COR-L47 (cell line): Measurements from ENCODE around the gene CCDC15.

Experiments used
- DNase-seq: peaks from one replicate; lab custom pipeline; 2025; lab: John Stamatoyannopoulos, UW

CCDC15 gene

GRCh38 chr11:125064070-125064469 lies 110.1 kb downstream of the CCDC15 start:
- DNase-seq: no peak

- DNase-seq: no peak
Observed at GRCh38 chr11:125068368-125068767, 114.4 kb downstream of the CCDC15 start.

- no peak for DNase-seq
Observed at GRCh38 chr11:125069008-125069407, 115.0 kb downstream of the CCDC15 start.

- no peak for DNase-seq
Observed at GRCh38 chr11:125069796-125070195, 115.8 kb downstream of the CCDC15 start.

- DNase-seq: no peak
Observed at GRCh38 chr11:125070699-125071254, 116.8 kb downstream of the CCDC15 start.

- DNase-seq: no peak
Observed at GRCh38 chr11:125071435-125071834, 117.4 kb downstream of the CCDC15 start.

GRCh38 chr11:125071846-125072217 lies 117.8 kb downstream of the CCDC15 start:
- no peak for DNase-seq

- no peak for DNase-seq
Observed at GRCh38 chr11:125072218-125072960, 118.4 kb downstream of the CCDC15 start.

GRCh38 chr11:125072961-125073590 lies 119.1 kb downstream of the CCDC15 start:
- DNase-seq: no peak

- DNase-seq: no peak
Observed at GRCh38 chr11:125073616-125074483, 119.8 kb downstream of the CCDC15 start.

GRCh38 chr11:125074511-125075241 lies 120.7 kb downstream of the CCDC15 start:
- DNase-seq: no peak

GRCh38 chr11:125075242-125075625 lies 121.2 kb downstream of the CCDC15 start:
- no peak for DNase-seq

- no peak for DNase-seq
Observed at GRCh38 chr11:125075900-125076317, 121.9 kb downstream of the CCDC15 start.

- no peak for DNase-seq
Observed at GRCh38 chr11:125076378-125076945, 122.5 kb downstream of the CCDC15 start.

GRCh38 chr11:125078016-125078415 lies 124.0 kb downstream of the CCDC15 start:
- no peak for DNase-seq

GRCh38 chr11:125078516-125079140 lies 124.6 kb downstream of the CCDC15 start:
- no peak for DNase-seq

- no peak for DNase-seq
Observed at GRCh38 chr11:125079151-125079877, 125.3 kb downstream of the CCDC15 start.

- no peak for DNase-seq
Observed at GRCh38 chr11:125079878-125080530, 126.0 kb downstream of the CCDC15 start.

- no peak for DNase-seq
Observed at GRCh38 chr11:125080531-125080911, 126.5 kb downstream of the CCDC15 start.
